B cell (primary cell): Measurements from ENCODE around the gene BORCS8. TPM values are rescaled to one million over a fixed set of nuclear protein-coding genes. Genes with fewer than 3 reads are reported as not detected.

ENCODE experiments used
- ATAC-seq: fragments of 200-7000 bp; cut with Tn5 transposase; one replicate; pipeline ENCODE4 v1.10.0; 2021; ENCODE audit warnings: low read depth, mild to moderate bottlenecking, moderate number of reproducible peaks, moderate library complexity
- CTCF ChIA-PET: fragments of 350-600 bp; sonication (Branson Sonifier 250); formaldehyde crosslinking; loops from one replicate; lab custom pipeline; 2021; ENCODE audit warnings: antibody characterized with exemption, inconsistent platforms; lab: Charles Lee
- POLR2A ChIA-PET: fragments of 350-600 bp; sonication (Branson Sonifier 250); formaldehyde crosslinking; loops from one replicate; lab custom pipeline; 2021; ENCODE audit warnings: antibody characterized with exemption; lab: Charles Lee
- DNase-seq: peaks from one replicate; pipeline ENCODE4 v3.0.0; 2013
- H2AFZ ChIP-seq: 2 replicates; pipeline ENCODE4 v1.6.1; 2012; ENCODE audit warnings: mild to moderate bottlenecking, low read depth, low read length; ENCODE audit not compliant: insufficient read depth, poor library complexity, severe bottlenecking
- H3K27ac ChIP-seq, 2 donors: 1 replicate in 1 of 2; 2 replicates in 1 of 2; pipeline ENCODE4 v1.5.1; 2012 to 2013; ENCODE audit warnings: low read length in 2 of 2, mild to moderate bottlenecking in 2 of 2, moderate library complexity in 1 of 2
- H3K27me3 ChIP-seq, 4 experiments: fragments of 200-600 bp in 1 of 4; sonication (generic) in 1 of 4; replicated peaks in 1 of 4; 1 replicate in 2 of 4; 2 replicates in 2 of 4; pipeline versions ENCODE4 v1.6.1 to v1.7.0; 2013 to 2016; ENCODE audit warnings: low read length in 3 of 4, mild to moderate bottlenecking in 2 of 4, mixed read lengths in 1 of 4, moderate library complexity in 1 of 4; ENCODE audit not compliant: insufficient read depth in 4 of 4, control insufficient read depth in 3 of 4; ENCODE audit errors: control extremely low read depth in 1 of 4
- H3K36me3 ChIP-seq, 2 experiments: replicated peaks in 1 of 2; 1 replicate in 1 of 2; 2 replicates in 1 of 2; pipeline versions ENCODE4 v1.6.1 to v1.7.1; 2013; ENCODE audit warnings: low read length in 1 of 2; ENCODE audit not compliant: insufficient read depth in 2 of 2, control insufficient read depth in 1 of 2; ENCODE audit errors: control extremely low read depth in 1 of 2, extremely low read depth in 1 of 2
- H3K4me1 ChIP-seq, 2 donors: fragments of 200-600 bp in 1 of 2; sonication (generic) in 1 of 2; 1 replicate in 1 of 2; 2 replicates in 1 of 2; pipeline versions ENCODE4 v1.5.1 to v1.6.1; 2013 to 2017; ENCODE audit warnings: low read length in 2 of 2; ENCODE audit not compliant: control insufficient read depth in 2 of 2, insufficient read depth in 2 of 2
- H3K4me2 ChIP-seq: replicated peaks from 2 replicates; pipeline ENCODE3; 2012; ENCODE audit warnings: mild to moderate bottlenecking, low read depth, low read length; ENCODE audit not compliant: poor library complexity, severe bottlenecking
- H3K4me3 ChIP-seq, 5 experiments: fragments of 200-600 bp in 1 of 5; sonication (generic) in 1 of 5; 1 replicate in 3 of 5; 2 replicates in 2 of 5; pipeline versions ENCODE4 v1.5.1 to v1.7.0; 2011 to 2016; ENCODE audit warnings: low read length in 4 of 5, mild to moderate bottlenecking in 4 of 5, low read depth in 2 of 5, control low read depth in 1 of 5, moderate library complexity in 1 of 5; ENCODE audit not compliant: insufficient read depth in 1 of 5; ENCODE audit errors: control extremely low read depth in 1 of 5, extremely low read depth in 1 of 5
- H3K79me2 ChIP-seq: fragments of 200-600 bp; sonication (generic); one replicate; pipeline ENCODE4 v1.6.0; 2016; ENCODE audit warnings: low read length; ENCODE audit not compliant: control insufficient read depth, insufficient read depth
- H3K9ac ChIP-seq: fragments of 200-600 bp; sonication (generic); 2 replicates; pipeline ENCODE4 v1.6.1; 2017; ENCODE audit warnings: mild to moderate bottlenecking, low read length, moderate library complexity
- H3K9me3 ChIP-seq, 3 donors: one replicate each; pipeline versions ENCODE4 v1.6.1 to v1.7.1; 2013; ENCODE audit warnings: low read length in 2 of 3; ENCODE audit not compliant: control insufficient read depth in 2 of 3, insufficient read depth in 1 of 3; ENCODE audit errors: control extremely low read depth in 1 of 3
- H4K20me1 ChIP-seq: 2 replicates; pipeline ENCODE4 v1.6.0; 2012; ENCODE audit warnings: mild to moderate bottlenecking, low read length; ENCODE audit not compliant: insufficient read depth, control insufficient read depth, poor library complexity, severe bottlenecking
- H3K27ac Mint-ChIP-seq: one replicate; pipeline ENCODE4 v1.8.0; 2021; ENCODE audit warnings: mixed read lengths
- H3K27me3 Mint-ChIP-seq: one replicate; pipeline ENCODE4 v1.8.0; 2021; ENCODE audit warnings: mixed read lengths
- H3K4me1 Mint-ChIP-seq: one replicate; pipeline ENCODE4 v1.8.0; 2021; ENCODE audit warnings: mixed read lengths
- H3K4me3 Mint-ChIP-seq: one replicate; pipeline ENCODE4 v1.8.0; 2021; ENCODE audit warnings: mixed read lengths
- H3K9me3 Mint-ChIP-seq: one replicate; pipeline ENCODE4 v1.8.0; 2022; ENCODE audit warnings: mixed read lengths; ENCODE audit not compliant: insufficient read depth
- CTCF ChIP-seq: fragments of 200-600 bp; IDR thresholded peaks from one replicate; pipeline ENCODE4 v1.8.0; 2022; ENCODE audit warnings: antibody characterized with exemption, mild to moderate bottlenecking
- EZH2 ChIP-seq: IDR thresholded peaks from 2 replicates; pipeline ENCODE4 v1.6.1; 2012; ENCODE audit warnings: borderline replicate concordance, low read depth, mild to moderate bottlenecking, moderate library complexity, low read length; ENCODE audit not compliant: insufficient read depth, poor library complexity, severe bottlenecking
- WGBS: methylation state at CpG from one replicate; pipeline ENCODE4 v1.1.5; 2013; ENCODE audit warnings: missing lambda C conversion rate; ENCODE audit not compliant: insufficient coverage; 5-methylcytosine and 5-hydroxymethylcytosine counted together
- intact Hi-C: fragments of 100-400 bp; cut with micrococcal nuclease; formaldehyde crosslinking; loops from one replicate; pipeline ENCODE4 v1.10.0; 2022
- polyA plus RNA-seq: library from polyadenylated mRNA; depleted of rRNA; stranded (reverse); fragments of >200 nt; gene quantifications from 2 replicates; pipeline ENCODE4 v1.2.3, GENCODE V29; 2012
- total RNA-seq, 2 donors: library from RNA; stranded (reverse); fragments of 120-200 nt in 1 of 2; gene quantifications; 1 replicate in 1 of 2; 2 replicates in 1 of 2; pipeline versions ENCODE4 v1.2.3 to v1.2.4, GENCODE V29; 2013 to 2022

The BORCS8 gene
- total and polyA plus RNA-seq, 2 donors (not counting 1 experiment from before 2014, with no cell fraction given) = 37.6 to 63.1 TPM

DNA sequence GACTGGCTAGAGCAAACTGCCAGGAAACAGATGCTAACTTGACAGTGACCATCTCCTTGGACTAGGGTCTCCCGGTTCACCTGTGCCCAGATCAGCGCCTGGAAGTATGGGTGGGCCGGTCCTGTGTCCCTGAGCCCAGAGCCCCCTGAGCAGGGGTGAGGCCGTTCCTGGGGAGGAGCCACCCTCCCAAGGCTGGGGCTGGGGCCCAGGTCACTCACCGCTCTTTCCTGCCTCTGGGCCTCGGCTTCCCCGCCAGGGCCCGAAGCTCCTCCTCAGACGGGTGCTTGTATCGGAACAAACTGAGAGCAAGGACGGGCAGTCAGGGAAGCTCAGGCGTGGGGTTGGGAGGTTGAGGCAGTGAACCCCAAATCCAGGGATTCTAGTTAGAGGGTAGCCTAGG is 59.0 kb downstream of the BORCS8 start:
- Histone ChIP-seq H3K4me3 (no peak overlapping the region), H3K4me2 (no peak overlapping the region), H3K9ac (no peak overlapping the region), H3K9me3 (peaks cover 0 to 17% (median 4%) of the 10 kb centered on the region in 3 donors), H3K27me3 (no peaks in the 10 kb centered on the region), H3K36me3 (peaks cover 0 to 2% of the 10 kb centered on the region in 2 experiments), H2AFZ (no peak overlapping the region), H3K79me2 (peaks cover 11% of the 10 kb centered on the region), H3K27ac (no peak overlapping the region), H4K20me1 (no peaks in the 10 kb centered on the region), H3K4me1 (peaks cover 7 to 19% of the 10 kb centered on the region in 2 donors)
- Mint-ChIP-seq H3K27ac (no peak overlapping the region), H3K4me3 (no peak overlapping the region), H3K27me3 (no peaks in the 10 kb centered on the region), H3K4me1 (peaks cover 24% of the 10 kb centered on the region), H3K9me3 (peaks cover 3% of the 10 kb centered on the region)
- ChIA-PET POLR2A (no interaction called here), CTCF (interaction anchor here (1.5 to 1.7 kb wide), 2 partner anchors 42 to 82 kb away, joined by 3 to 4 read pairs; no protein-coding TSS in a partner anchor)
- WGBS = 97% methylated on average over 12 of the region's 12 CpGs
- intact Hi-C loops = no loop called here
- DNase-seq (no peak), ATAC-seq (no peak)
- TF ChIP-seq CTCF (no peak), EZH2 (no peak)

- H3K4me1 Mint-ChIP-seq = peaks cover 15% of the 10 kb centered on the region
- Histone ChIP-seq H3K27ac (no peak overlapping the region), H4K20me1 (no peaks in the 10 kb centered on the region), H3K79me2 (peaks cover 2% of the 10 kb centered on the region), H3K36me3 (peaks cover 0 to 2% of the 10 kb centered on the region in 2 experiments), H3K4me2 (no peak overlapping the region), H3K4me3 (no peak overlapping the region), H3K9ac (no peak overlapping the region), H2AFZ (no peak overlapping the region), H3K27me3 (no peaks in the 10 kb centered on the region), H3K9me3 (peaks cover 0 to 17% (median 4%) of the 10 kb centered on the region in 3 donors), H3K4me1 (peaks cover 0 to 10% of the 10 kb centered on the region in 2 donors)
- intact Hi-C loops = no loop called here
- ChIA-PET CTCF (interaction anchor here (1.7 kb wide), 1 partner anchor 43 kb away, joined by 4 read pairs; no protein-coding TSS in a partner anchor), POLR2A (interaction anchor here (0.6 kb wide), 1 partner anchor 58 kb away, joined by 7 read pairs; no protein-coding TSS in a partner anchor)
- TF ChIP-seq CTCF (no peak), EZH2 (no peak)
- no peak for DNase-seq
- no peak for ATAC-seq
- H3K9me3 Mint-ChIP-seq = peaks cover 3% of the 10 kb centered on the region
- H3K27me3 Mint-ChIP-seq = no peaks in the 10 kb centered on the region
- WGBS = 100% methylated on average over 2 of the region's 3 CpGs
- no peak overlapping the region for H3K27ac Mint-ChIP-seq
- H3K4me3 Mint-ChIP-seq = no peak overlapping the region
These were observed 60.0 kb downstream of the BORCS8 start for GRCh38 chr19:19131989-19132388.
